Skin epidermis (tissue), 12 donors: Measurements from ENCODE around the gene C19orf81.

ENCODE experiments used
- H3K27ac ChIP-seq, 21 experiments: fragments of 200-600 bp; sonication (generic) in 11 of 21; one replicate each; pipeline ENCODE4 v1.5.0; 2020; ENCODE audit warnings: mild to moderate bottlenecking in 3 of 21, inconsistent platforms in 2 of 21, moderate library complexity in 2 of 21
- H3K4me3 ChIP-seq, 7 experiments: fragments of 200-600 bp; sonication (generic) in 2 of 7; one replicate each; pipeline ENCODE4 v1.5.0; 2020; ENCODE audit warnings: inconsistent platforms in 2 of 7, mild to moderate bottlenecking in 2 of 7, moderate library complexity in 1 of 7

The C19orf81 gene

GRCh38 chr19:50673118-50673517 is 23.9 kb downstream of the C19orf81 start:
- Histone ChIP-seq H3K27ac (no peak overlapping the region), H3K4me3 (no peak overlapping the region)

GRCh38 chr19:50676625-50677197 is 27.5 kb downstream of the C19orf81 start:
- Histone ChIP-seq H3K27ac (no peak overlapping the region), H3K4me3 (no peak overlapping the region)

GRCh38 chr19:50677636-50678035 is 28.4 kb downstream of the C19orf81 start:
- H3K4me3 ChIP-seq = no peak overlapping the region
- no peak overlapping the region for H3K27ac ChIP-seq

- Histone ChIP-seq H3K4me3 (no peak overlapping the region), H3K27ac (no peak overlapping the region)
Measured at GRCh38 chr19:50678323-50678722, 29.1 kb downstream of the C19orf81 start.

- H3K4me3 ChIP-seq = no peak overlapping the region
- no peak overlapping the region for H3K27ac ChIP-seq
Measured at GRCh38 chr19:50679177-50680125, 30.2 kb downstream of the C19orf81 start.

- Histone ChIP-seq H3K27ac (no peak overlapping the region), H3K4me3 (no peak overlapping the region)
Measured at GRCh38 chr19:50686310-50687032, 37.2 kb downstream of the C19orf81 start.

- Histone ChIP-seq H3K4me3 (no peak overlapping the region), H3K27ac (no peak overlapping the region)
Measured at GRCh38 chr19:50688766-50689165, 39.5 kb downstream of the C19orf81 start.

GRCh38 chr19:50690439-50690838 is 41.2 kb downstream of the C19orf81 start:
- no peak overlapping the region for H3K27ac ChIP-seq
- no peak overlapping the region for H3K4me3 ChIP-seq

GRCh38 chr19:50693064-50693975 is 44.1 kb downstream of the C19orf81 start:
- no peak overlapping the region for H3K27ac ChIP-seq
- no peak overlapping the region for H3K4me3 ChIP-seq

GRCh38 chr19:50694815-50695145 is 45.5 kb downstream of the C19orf81 start:
- Histone ChIP-seq H3K4me3 (no peak overlapping the region), H3K27ac (no peak overlapping the region)

GRCh38 chr19:50695251-50696093 is 46.2 kb downstream of the C19orf81 start:
- Histone ChIP-seq H3K4me3 (no peak overlapping the region), H3K27ac (no peak overlapping the region)

GRCh38 chr19:50696094-50696483 is 46.8 kb downstream of the C19orf81 start:
- Histone ChIP-seq H3K4me3 (no peak overlapping the region), H3K27ac (no peak overlapping the region)

- no peak overlapping the region for H3K27ac ChIP-seq
Measured at GRCh38 chr19:50697414-50698124, 48.3 kb downstream of the C19orf81 start.

GRCh38 chr19:50701367-50701985 is 52.2 kb downstream of the C19orf81 start:
- Histone ChIP-seq H3K4me3 (no peak overlapping the region), H3K27ac (no peak overlapping the region)

More at GRCh38 chr19:50697414-50698124, 48.3 kb downstream of the C19orf81 start:
- H3K4me3 ChIP-seq = no peak overlapping the region

GRCh38 chr19:50702158-50702870 is 53.1 kb downstream of the C19orf81 start:
- H3K4me3 ChIP-seq = no peak overlapping the region

GRCh38 chr19:50702871-50703829 is 53.9 kb downstream of the C19orf81 start:
- no peak overlapping the region for H3K27ac ChIP-seq
- no peak overlapping the region for H3K4me3 ChIP-seq

More at GRCh38 chr19:50702158-50702870, 53.1 kb downstream of the C19orf81 start:
- no peak overlapping the region for H3K27ac ChIP-seq
